BLaER1 treated with 17β-estradiol and CSF1 and Interleukin-3, amounts not matched to agents 10 nM and 100 nM (cell line): ENCODE data around the gene GSK3A.
A peak's percentile ranks its signal among the peaks of the same experiment; 100 is the strongest.
"Not testable (repeated sequence)": the region's sequence is repeated elsewhere in the genome, so short reads cannot be mapped to it uniquely, and the experiment has no call there.

Experiments used
- H3K27ac ChIP-seq, 11 experiments: shearing (Covaris generic); formaldehyde crosslinking; 2 replicates each; pipeline ENCODE4 v1.8.1; 2022
- H3K27me3 ChIP-seq, 11 experiments: shearing (Covaris generic); formaldehyde crosslinking; 2 replicates each; pipeline ENCODE4 v1.8.1; 2022
- H3K36me3 ChIP-seq, 11 experiments: shearing (Covaris generic); formaldehyde crosslinking; 2 replicates each; pipeline ENCODE4 v1.8.1; 2022
- H3K4me1 ChIP-seq, 10 experiments: shearing (Covaris generic); formaldehyde crosslinking; 2 replicates each; pipeline ENCODE4 v1.8.1; 2022
- H3K4me2 ChIP-seq, 11 experiments: shearing (Covaris generic); formaldehyde crosslinking; 2 replicates each; pipeline ENCODE4 v1.8.1; 2022
- H3K4me3 ChIP-seq, 10 experiments: shearing (Covaris generic); formaldehyde crosslinking; 2 replicates each; pipeline ENCODE4 v1.8.1; 2022
- H3K9ac ChIP-seq, 11 experiments: shearing (Covaris generic); formaldehyde crosslinking; 2 replicates each; pipeline ENCODE4 v1.8.1; 2022
- H3K9me3 ChIP-seq, 11 experiments: shearing (Covaris generic); formaldehyde crosslinking; replicated peaks in 1 of 11; 2 replicates each; pipeline ENCODE4 v1.8.1; 2022
- H4K20me1 ChIP-seq, 11 experiments: shearing (Covaris generic); formaldehyde crosslinking; 2 replicates each; pipeline ENCODE4 v1.8.1; 2022
- Cebpa-rat ChIP-seq, 11 experiments: shearing (Covaris generic); IDR thresholded peaks; 2 replicates each; pipeline ENCODE4 v1.8.1; 2022

Gene GSK3A

DNA sequence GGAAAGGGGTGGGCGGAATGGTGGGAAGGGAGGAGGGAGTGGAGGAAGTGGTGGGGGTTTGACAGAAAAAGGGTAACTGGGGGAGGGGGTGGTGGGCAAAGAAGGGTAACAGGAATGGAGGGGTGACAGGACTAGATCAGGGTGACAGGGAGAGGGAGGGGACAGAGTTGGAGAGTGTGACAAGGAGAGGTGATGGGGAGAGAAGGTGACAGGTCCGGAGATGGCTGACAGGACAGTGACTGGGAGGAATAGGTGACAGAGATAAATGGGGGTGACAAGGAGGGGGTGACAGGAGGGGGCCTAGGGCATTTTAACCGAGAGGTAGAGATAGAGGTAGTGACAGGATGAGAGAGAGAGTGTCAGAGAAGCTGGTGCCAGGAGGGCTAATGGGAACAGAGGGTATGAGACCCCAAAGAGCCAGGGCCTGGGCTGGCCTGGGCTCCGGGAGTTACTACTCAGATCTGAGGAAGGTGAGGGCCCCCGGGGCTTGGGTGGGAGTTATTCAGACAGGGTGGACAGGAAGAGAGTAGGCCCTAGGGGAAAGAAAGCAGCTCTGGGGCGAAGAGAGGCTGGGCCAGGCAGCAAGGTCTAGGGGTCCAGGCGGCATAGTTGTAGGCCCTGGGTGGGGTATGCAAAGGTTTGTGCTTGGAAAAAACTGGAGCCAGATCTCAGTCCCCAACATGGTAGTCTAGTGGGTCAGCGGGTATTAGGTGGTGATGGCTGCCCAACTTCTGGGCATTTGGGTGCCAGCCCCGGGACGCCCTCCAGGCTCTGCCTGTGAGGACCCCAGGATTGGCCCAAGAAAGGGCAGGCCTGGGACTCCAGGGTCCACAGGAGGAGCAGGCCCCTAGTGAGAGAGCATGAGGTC, 27.3 kb upstream of the GSK3A start:
- Histone ChIP-seq H3K9me3 (no peaks in the 10 kb centered on the region), H3K9ac (peak overlapping the region; percentile 82 to 97 (median 90)), H3K27ac (peak overlapping the region; percentile 76 to 99 (median 91)), H3K4me2 (peak overlapping the region; percentile 92 to 100 (median 99)), H3K36me3 (peaks cover 30 to 35% (median 32%) of the 10 kb centered on the region in 11 experiments), H3K4me3 (peak overlapping the region; percentile 61 to 86 (median 72)), H3K4me1 (peaks cover 32 to 53% (median 40%) of the 10 kb centered on the region in 10 experiments), H3K27me3 (no peaks in the 10 kb centered on the region), H4K20me1 (peaks cover 0 to 37% (median 9%) of the 10 kb centered on the region in 11 experiments; a peak in 10 of 22 replicates)
- TF ChIP-seq Cebpa-rat (IDR thresholded peaks at IDR 0.05) = no peak

DNA sequence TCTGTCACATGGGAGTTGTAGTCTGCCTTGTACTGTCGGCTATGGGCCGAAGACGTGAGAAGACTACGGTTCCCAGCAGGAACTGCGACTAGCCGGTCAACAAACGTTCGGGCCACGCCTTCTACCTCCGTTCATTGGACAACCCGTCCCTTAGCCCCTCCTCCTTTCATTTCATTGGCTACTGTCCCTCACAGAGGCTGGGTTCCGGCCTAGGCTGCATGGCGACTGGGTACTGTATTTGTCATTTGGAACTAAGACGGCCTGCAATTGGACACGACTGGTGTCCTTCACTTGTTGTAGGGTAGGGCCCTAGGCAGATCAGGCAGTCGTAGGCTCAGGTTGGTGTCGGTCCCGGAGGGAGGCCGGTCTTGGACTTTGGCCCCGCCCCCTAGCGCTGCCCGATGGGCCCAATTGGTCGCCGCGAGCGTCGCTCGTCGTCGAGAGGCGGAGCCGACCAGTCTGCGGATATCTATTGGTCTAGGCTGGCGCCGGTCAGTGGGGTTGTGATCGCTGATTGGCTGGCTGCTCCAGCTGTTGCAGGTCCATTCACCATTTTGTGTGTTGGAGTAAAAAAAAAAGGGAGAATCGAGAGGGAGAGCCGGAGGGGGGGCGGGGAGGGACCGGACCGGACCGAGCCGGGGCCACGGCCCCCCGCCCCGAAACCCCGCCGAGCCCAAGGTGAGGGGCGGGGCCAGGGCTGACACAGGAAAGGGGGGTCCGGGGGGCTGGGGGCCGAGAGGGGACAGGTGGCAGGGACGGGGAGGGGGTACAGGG, 26.5 kb upstream of the GSK3A start, which contains the start of gene CIC:
Gene CIC (plus strand): TSS at position 549 of the 774 bp plus-strand sequence. CDS start 2,532 bp downstream, outside the sequence.
- no peak for TF ChIP-seq Cebpa-rat (IDR thresholded peaks at IDR 0.05)
- Histone ChIP-seq H4K20me1 (peaks cover 0 to 28% (median 1%) of the 10 kb centered on the region in 11 experiments; a peak in 9 of 22 replicates), H3K27me3 (no peaks in the 10 kb centered on the region), H3K36me3 (peaks cover 22 to 27% (median 24%) of the 10 kb centered on the region in 11 experiments), H3K4me1 (peaks cover 25 to 45% (median 37%) of the 10 kb centered on the region in 10 experiments), H3K9me3 (no peaks in the 10 kb centered on the region), H3K4me3 (peak within 1 kb of the TSS; percentile 61 to 86 (median 74)), H3K9ac (peak within 1 kb of the TSS; percentile 89 to 99 (median 95)), H3K4me2 (peak within 1 kb of the TSS; percentile 92 to 100 (median 99)), H3K27ac (peak within 1 kb of the TSS; percentile 91 to 99 (median 97))

GRCh38 chr19:42268142-42268703, 25.8 kb upstream of the GSK3A start:
- Histone ChIP-seq H3K27ac (peak overlapping the region; percentile 91 to 99 (median 97)), H3K4me2 (peak overlapping the region; percentile 71 to 97 (median 92)), H3K36me3 (peaks cover 16 to 20% (median 17%) of the 10 kb centered on the region in 11 experiments), H3K4me1 (peaks cover 20 to 45% (median 35%) of the 10 kb centered on the region in 10 experiments), H3K27me3 (no peaks in the 10 kb centered on the region), H3K9ac (peak overlapping the region; percentile 89 to 99 (median 95)), H3K9me3 (no peaks in the 10 kb centered on the region), H3K4me3 (peak overlapping the region; percentile 60 to 74 (median 66)), H4K20me1 (peaks cover 0 to 22% (median 0%) of the 10 kb centered on the region in 11 experiments; a peak in 5 of 22 replicates)
- no peak for TF ChIP-seq Cebpa-rat (IDR thresholded peaks at IDR 0.05)

- Histone ChIP-seq H3K27me3 (no peaks in the 10 kb centered on the region), H3K9me3 (no peaks in the 10 kb centered on the region), H3K9ac (peak overlapping the region; percentile 89 to 99 (median 95)), H3K4me2 (peak overlapping the region; percentile 71 to 97 (median 92)), H3K4me1 (peaks cover 20 to 45% (median 35%) of the 10 kb centered on the region in 10 experiments), H3K4me3 (peak overlapping the region; percentile 60 to 74 (median 66)), H4K20me1 (peaks cover 0 to 16% (median 0%) of the 10 kb centered on the region in 11 experiments; a peak in 4 of 22 replicates), H3K36me3 (peaks cover 10 to 15% (median 12%) of the 10 kb centered on the region in 11 experiments), H3K27ac (peak overlapping the region; percentile 91 to 99 (median 97); a peak in 21 of 22 replicates)
- no peak for TF ChIP-seq Cebpa-rat (IDR thresholded peaks at IDR 0.05)
Measured at GRCh38 chr19:42267644-42268141, 25.3 kb upstream of the GSK3A start.

- not testable (repeated sequence) for H3K9me3 ChIP-seq, H3K36me3 ChIP-seq, H3K27me3 ChIP-seq
- Histone ChIP-seq H3K27ac (peak overlapping the region in 1 of 11 experiments; percentile 96; a peak in 2 of 22 replicates), H3K4me2 (peak overlapping the region; percentile 71 to 97 (median 92)), H4K20me1 (peaks cover 0 to 10% (median 0%) of the 10 kb centered on the region in 11 experiments; a peak in 3 of 22 replicates), H3K4me3 (peak overlapping the region in 5 of 10 experiments; percentile 60 to 74 (median 71); a peak in 5 of 20 replicates), H3K4me1 (peaks cover 20 to 40% (median 35%) of the 10 kb centered on the region in 10 experiments), H3K9ac (peak overlapping the region in 4 of 11 experiments; percentile 89 to 98 (median 93); a peak in 7 of 22 replicates)
- 0 out of 22 replicates have a peak, but pooled peaks of 3 of the 11 experiments have one; percentile 13 to 23 (median 14) for TF ChIP-seq Cebpa-rat (IDR thresholded peaks at IDR 0.05)
Measured at GRCh38 chr19:42266928-42267603, 24.7 kb upstream of the GSK3A start.

GRCh38 chr19:42266105-42266504, 23.7 kb upstream of the GSK3A start:
- not testable (repeated sequence) for H3K27ac ChIP-seq, H3K4me3 ChIP-seq, H3K27me3 ChIP-seq, H3K4me2 ChIP-seq, H3K36me3 ChIP-seq, H3K9ac ChIP-seq, H3K9me3 ChIP-seq, H4K20me1 ChIP-seq
- H3K4me1 ChIP-seq = peaks cover 10 to 31% (median 28%) of the 10 kb centered on the region in 10 experiments

DNA sequence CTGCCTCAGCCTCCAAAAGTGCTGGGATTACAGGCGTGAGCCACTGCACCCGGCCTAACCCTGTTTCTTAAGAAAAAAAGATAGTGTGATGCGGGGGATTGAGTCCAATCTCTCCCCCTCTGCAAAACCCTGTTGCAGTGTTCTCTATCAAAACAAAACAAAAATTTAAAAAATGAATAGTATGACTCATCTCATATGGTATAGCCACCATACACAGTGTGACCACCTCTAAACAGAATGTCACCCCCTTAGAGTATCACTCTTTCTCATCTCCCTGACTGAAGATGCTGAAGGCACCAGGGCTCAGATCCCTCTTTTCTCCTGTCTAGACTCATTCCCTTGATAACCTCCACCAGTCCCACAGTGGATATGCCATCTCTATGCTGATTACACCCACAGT, 19.4 kb upstream of the GSK3A start:
- no peaks in the 10 kb centered on the region for H3K27me3 ChIP-seq
- no peak overlapping the region for H3K4me3 ChIP-seq
- no peak overlapping the region for H3K27ac ChIP-seq
- H3K9ac ChIP-seq = no peak overlapping the region
- no peaks in the 10 kb centered on the region for H3K9me3 ChIP-seq
- TF ChIP-seq Cebpa-rat (IDR thresholded peaks at IDR 0.05) = no peak
- H3K4me1 ChIP-seq = peaks cover 0 to 6% (median 4%) of the 10 kb centered on the region in 10 experiments; a peak in 14 of 20 replicates
- H3K4me2 ChIP-seq = no peak overlapping the region
- H4K20me1 ChIP-seq = no peaks in the 10 kb centered on the region
- H3K36me3 ChIP-seq = no peaks in the 10 kb centered on the region

DNA sequence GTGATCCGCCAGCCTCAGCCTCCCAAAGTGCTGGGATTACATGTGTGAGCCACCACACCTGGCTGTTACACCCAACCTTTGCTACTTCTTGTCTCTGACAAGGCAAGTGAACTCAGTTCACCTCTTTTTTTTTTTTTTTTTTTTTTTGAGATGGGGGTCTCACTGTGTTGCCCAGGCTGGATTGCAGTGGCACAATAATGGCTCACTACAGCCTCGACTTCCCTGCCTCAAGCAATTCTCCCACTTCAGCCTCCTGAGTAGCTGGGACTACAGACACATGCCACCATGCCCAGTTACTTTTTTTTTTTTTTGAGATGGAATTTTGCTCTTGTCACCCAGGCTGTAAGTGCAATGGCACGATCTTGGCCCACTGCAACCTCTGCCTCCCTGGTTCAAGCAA, 15.4 kb upstream of the GSK3A start:
- H3K4me3 ChIP-seq, H3K9ac ChIP-seq, H3K27ac ChIP-seq, H4K20me1 ChIP-seq, H3K27me3 ChIP-seq, H3K9me3 ChIP-seq, H3K36me3 ChIP-seq, H3K4me2 ChIP-seq: not testable (repeated sequence)
- peaks cover 5 to 24% (median 12%) of the 10 kb centered on the region in 10 experiments for H3K4me1 ChIP-seq
